Cardiac fibroblast (primary cell): ENCODE data around the gene TMEM121.
"Not testable (repeated sequence)": the region's sequence is repeated elsewhere in the genome, so short reads cannot be mapped to it uniquely, and the experiment has no call there.

ENCODE experiments used
- DNase-seq, 2 donors: peaks; one replicate each; pipeline versions ENCODE4 v3.0.0 to v3.0.0-alpha.2; 2010; ENCODE audit warnings: low read depth in 2 of 2
- H3K4me3 ChIP-seq, 2 donors: replicated peaks in 1 of 2; 1 replicate in 1 of 2; 2 replicates in 1 of 2; pipeline ENCODE4 v1.5.1; 2011; ENCODE audit warnings: low read depth in 2 of 2, low read length in 2 of 2, mild to moderate bottlenecking in 2 of 2, moderate library complexity in 1 of 2
- CTCF ChIP-seq: IDR thresholded peaks from one replicate; pipeline ENCODE4 v1.5.1; 2011; ENCODE audit warnings: low read depth, mild to moderate bottlenecking, low read length, inconsistent platforms

The TMEM121 gene

GRCh38 chr14:105578070-105578469 is 51.7 kb downstream of the TMEM121 start:
- DNase-seq, result no peak
- no peak for TF ChIP-seq CTCF
- no peak overlapping the region for H3K4me3 ChIP-seq

- not testable (repeated sequence) for DNase-seq, H3K4me3 ChIP-seq
Measured at GRCh38 chr14:105579221-105579620, 52.8 kb downstream of the TMEM121 start.
